Thyroid gland (tissue), 4 donors: ENCODE data around the gene SPAG5. TPM values are rescaled to one million over a fixed set of nuclear protein-coding genes. Genes with fewer than 3 reads are reported as not detected.

Experiments used
- DNase-seq, 2 donors: peaks; one replicate each; pipeline ENCODE4 v3.0.0-alpha.2; 2019
- H3K27ac ChIP-seq, 3 donors: fragments of 200-600 bp; sonication (generic); 1 replicate in 2 of 3; 2 replicates in 1 of 3; pipeline ENCODE4 v1.5.1; 2016 to 2019; ENCODE audit warnings: mild to moderate bottlenecking in 1 of 3, moderate library complexity in 1 of 3
- H3K27me3 ChIP-seq: fragments of 200-600 bp; sonication (generic); one replicate; pipeline ENCODE4 v1.5.1; 2019
- H3K36me3 ChIP-seq, 2 donors: fragments of 200-600 bp; sonication (generic); one replicate each; pipeline ENCODE4 v1.5.1; 2016 to 2019
- H3K4me1 ChIP-seq, 2 donors: fragments of 200-600 bp; sonication (generic); one replicate each; pipeline ENCODE4 v1.5.1; 2017 to 2019
- H3K4me3 ChIP-seq, 3 donors: fragments of 200-600 bp; sonication (generic); replicated peaks in 1 of 3; 1 replicate in 2 of 3; 2 replicates in 1 of 3; pipeline ENCODE4 v1.5.1; 2016; ENCODE audit warnings: mild to moderate bottlenecking in 1 of 3
- H3K9me3 ChIP-seq: fragments of 200-600 bp; sonication (generic); one replicate; pipeline ENCODE4 v1.5.1; 2017
- POLR2A ChIP-seq, 2 donors: fragments of 450-650 bp; IDR thresholded peaks; one replicate each; pipeline ENCODE4 v1.6.1; 2017; ENCODE audit warnings: antibody characterized with exemption in 2 of 2, mild to moderate bottlenecking in 2 of 2, moderate library complexity in 1 of 2
- WGBS, 2 donors: methylation state at CpG; one replicate each; pipeline ENCODE4 v1.1.5; 2017; 5-methylcytosine and 5-hydroxymethylcytosine counted together
- intact Hi-C: fragments of 100-400 bp; cut with DNase I; formaldehyde crosslinking; loops from one replicate; pipeline ENCODE4 v1.15.1; 2023
- total RNA-seq, 4 donors: library from RNA; depleted of rRNA; stranded (reverse); fragments of >200 nt; gene quantifications; one replicate each; pipeline ENCODE4 v1.2.3, GENCODE V29; 2016
- TF ChIP-seq, protein P1 (sequence below), 6 experiments: fragments of 200-600 bp in 3 of 6; fragments of 450-650 bp in 3 of 6; sonication (generic) in 3 of 6; IDR thresholded peaks; one replicate each; pipeline ENCODE4 v1.5.1; 2016 to 2019; ENCODE audit warnings: antibody characterized with exemption in 6 of 6, mild to moderate bottlenecking in 2 of 6, inconsistent platforms in 1 of 6, moderate library complexity in 1 of 6

SPAG5 gene
- total RNA-seq, 4 donors from 2014 or later = 4.4 to 27.0 (median 9.9) TPM

DNA sequence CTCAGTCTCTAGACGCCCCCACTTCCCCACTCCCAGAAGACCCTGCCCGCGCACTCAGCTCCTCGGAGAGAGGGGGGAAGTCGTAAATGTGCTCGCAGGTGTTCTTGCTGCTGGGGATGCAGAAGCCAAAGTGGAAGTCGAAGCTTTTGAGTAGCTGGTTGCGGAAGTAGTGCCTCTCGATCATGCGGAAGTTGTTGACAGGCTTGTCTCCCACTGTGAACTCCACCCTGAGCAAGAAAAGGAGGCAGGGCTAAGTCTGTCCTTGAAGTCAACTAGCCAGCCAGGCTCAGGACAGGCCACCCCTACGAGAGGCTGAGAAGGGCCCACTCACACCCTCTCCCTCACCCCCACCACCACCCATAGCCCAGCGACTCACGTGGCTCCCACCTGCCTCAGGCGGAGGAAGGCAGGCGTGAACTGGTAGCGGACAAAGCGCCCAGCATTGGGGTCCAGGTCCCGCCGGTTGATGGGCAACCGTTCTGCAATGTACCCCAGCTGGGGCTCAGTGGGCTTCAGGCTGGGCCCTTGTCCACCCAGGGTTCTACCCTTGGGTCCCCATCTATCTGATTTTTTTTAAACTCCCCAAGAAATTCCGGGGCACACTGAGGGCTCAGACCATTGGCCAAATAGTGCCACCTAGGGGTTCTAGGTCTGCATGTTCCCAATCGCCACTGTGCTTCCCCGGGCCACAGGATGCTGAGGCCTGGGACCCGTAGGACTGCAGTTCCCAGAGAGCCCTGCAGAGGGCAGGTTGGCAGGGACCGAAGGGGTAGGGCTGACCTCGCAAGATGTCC is 51.0 kb downstream of the SPAG5 start:
- Histone ChIP-seq H3K27ac (no peak overlapping the region), H3K9me3 (no peaks in the 10 kb centered on the region), H3K4me3 (no peak overlapping the region), H3K4me1 (peaks cover 10 to 17% of the 10 kb centered on the region in 2 donors), H3K36me3 (no peaks in the 10 kb centered on the region), H3K27me3 (no peaks in the 10 kb centered on the region)
- intact Hi-C loops = loop anchor here (2.0 kb wide), 1 partner anchor 65 kb away; no protein-coding TSS in a partner anchor
- TF ChIP-seq, protein P1, sequence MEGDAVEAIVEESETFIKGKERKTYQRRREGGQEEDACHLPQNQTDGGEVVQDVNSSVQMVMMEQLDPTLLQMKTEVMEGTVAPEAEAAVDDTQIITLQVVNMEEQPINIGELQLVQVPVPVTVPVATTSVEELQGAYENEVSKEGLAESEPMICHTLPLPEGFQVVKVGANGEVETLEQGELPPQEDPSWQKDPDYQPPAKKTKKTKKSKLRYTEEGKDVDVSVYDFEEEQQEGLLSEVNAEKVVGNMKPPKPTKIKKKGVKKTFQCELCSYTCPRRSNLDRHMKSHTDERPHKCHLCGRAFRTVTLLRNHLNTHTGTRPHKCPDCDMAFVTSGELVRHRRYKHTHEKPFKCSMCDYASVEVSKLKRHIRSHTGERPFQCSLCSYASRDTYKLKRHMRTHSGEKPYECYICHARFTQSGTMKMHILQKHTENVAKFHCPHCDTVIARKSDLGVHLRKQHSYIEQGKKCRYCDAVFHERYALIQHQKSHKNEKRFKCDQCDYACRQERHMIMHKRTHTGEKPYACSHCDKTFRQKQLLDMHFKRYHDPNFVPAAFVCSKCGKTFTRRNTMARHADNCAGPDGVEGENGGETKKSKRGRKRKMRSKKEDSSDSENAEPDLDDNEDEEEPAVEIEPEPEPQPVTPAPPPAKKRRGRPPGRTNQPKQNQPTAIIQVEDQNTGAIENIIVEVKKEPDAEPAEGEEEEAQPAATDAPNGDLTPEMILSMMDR (IDR thresholded peaks at IDR 0.05) = peak; percentile 82 to 94 (median 84)
- TF ChIP-seq POLR2A (IDR thresholded peaks at IDR 0.05) = no peak
- 73 to 81% methylated on average over 23 to 26 of the region's 26 CpGs for WGBS, 2 donors
- peak; percentile 75 to 78 for DNase-seq

DNA sequence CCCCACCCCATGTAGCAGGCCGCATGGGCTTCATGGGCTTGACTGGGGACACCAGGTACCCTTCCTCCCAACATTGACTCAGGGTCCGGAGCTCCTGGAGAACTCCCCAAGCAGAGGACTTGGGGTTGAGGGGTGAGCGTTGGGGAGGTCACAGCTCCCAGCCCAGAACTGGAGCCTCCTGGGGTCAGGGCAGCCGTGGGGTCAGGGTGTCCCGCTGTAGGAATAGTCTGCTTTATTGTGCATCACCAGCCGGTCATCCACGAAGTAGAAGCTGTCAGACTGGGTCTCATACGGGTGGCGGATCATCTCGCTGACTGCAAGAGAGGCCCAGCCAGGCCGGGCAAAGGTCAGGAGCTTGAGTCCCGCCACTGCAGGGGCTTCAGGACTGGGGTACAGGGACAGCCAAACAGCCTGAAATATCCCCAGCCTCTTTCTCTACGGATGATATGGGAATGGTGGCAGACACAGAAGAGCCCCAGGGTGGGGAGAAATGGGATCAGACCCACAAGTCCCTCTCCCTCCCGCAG is 51.7 kb downstream of the SPAG5 start:
- Histone ChIP-seq H3K9me3 (no peaks in the 10 kb centered on the region), H3K4me1 (peaks cover 7 to 15% of the 10 kb centered on the region in 2 donors), H3K4me3 (no peak overlapping the region), H3K27me3 (no peaks in the 10 kb centered on the region), H3K27ac (no peak overlapping the region), H3K36me3 (no peaks in the 10 kb centered on the region)
- 91% methylated on average over 14 of the region's 14 CpGs; no CpG with 5 or more reads in 1 of the 2 donors for WGBS, 2 donors
- intact Hi-C loops = loop anchor here (2.0 kb wide), 1 partner anchor 66 kb away; no protein-coding TSS in a partner anchor
- no peak for DNase-seq
- TF ChIP-seq, protein P1 (IDR thresholded peaks at IDR 0.05) = no peak
- no peak for TF ChIP-seq POLR2A (IDR thresholded peaks at IDR 0.05)

DNA sequence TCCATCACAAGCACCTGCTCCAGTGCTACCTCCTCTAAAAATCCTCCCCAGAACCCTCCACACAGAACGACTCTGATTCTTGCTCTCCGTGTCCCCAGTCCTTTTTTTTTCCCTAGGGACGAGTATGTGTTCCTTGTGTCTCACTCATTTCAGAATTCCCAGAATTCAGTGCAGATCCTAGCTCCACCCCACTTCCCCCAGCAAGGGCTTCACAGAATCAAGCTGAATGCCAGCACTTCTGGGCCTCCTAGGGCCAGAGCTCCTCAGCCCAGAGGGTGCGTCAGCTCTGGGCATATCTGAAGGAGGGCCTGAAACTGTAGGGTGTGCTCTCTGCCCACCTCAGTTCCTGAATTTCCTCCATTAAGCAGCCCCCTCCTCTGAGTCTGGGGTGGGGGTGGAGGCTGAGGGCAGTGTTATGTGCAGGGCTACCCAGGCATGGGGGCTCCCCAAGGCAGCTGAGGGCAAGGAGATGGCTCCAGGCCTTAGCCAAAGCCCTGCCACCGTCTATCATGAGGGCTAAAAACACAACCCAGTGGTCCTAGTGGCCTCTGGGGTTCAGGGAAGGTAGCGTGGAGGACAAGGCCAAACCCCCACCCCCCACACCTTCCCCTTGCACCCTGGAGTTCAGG is 52.9 kb downstream of the SPAG5 start:
- no peaks in the 10 kb centered on the region for H3K27me3 ChIP-seq
- WGBS, 2 donors = 66 to 68% methylated on average over 6 of the region's 6 CpGs
- no peaks in the 10 kb centered on the region for H3K36me3 ChIP-seq
- intact Hi-C loops = loop anchor here (2.0 kb wide), 1 partner anchor 67 kb away; no protein-coding TSS in a partner anchor
- H3K9me3 ChIP-seq = no peaks in the 10 kb centered on the region
- no peak overlapping the region for H3K27ac ChIP-seq
- H3K4me3 ChIP-seq = no peak overlapping the region
- no peak for DNase-seq
- peaks cover 0 to 5% of the 10 kb centered on the region in 2 donors for H3K4me1 ChIP-seq
- no peak for TF ChIP-seq POLR2A (IDR thresholded peaks at IDR 0.05)
- TF ChIP-seq, protein P1 (IDR thresholded peaks at IDR 0.05) = no peak

DNA sequence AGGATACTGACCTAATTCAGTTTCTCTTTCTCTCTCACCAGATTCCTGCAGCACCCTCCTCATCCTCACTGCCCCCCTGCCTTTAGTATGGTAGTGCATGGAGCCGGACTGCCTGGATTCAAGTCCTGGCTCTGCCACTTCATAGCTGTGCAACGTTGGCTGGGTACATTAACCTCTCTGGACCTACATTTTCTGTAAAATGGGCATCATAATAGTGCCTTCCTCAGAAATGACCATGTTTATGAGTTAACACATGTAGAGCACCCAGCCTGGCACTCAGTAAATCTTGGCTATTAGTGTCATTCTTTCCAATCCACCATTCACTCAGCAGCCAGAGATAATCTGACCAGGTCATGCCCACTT is 53.7 kb downstream of the SPAG5 start:
- DNase-seq = no peak
- TF ChIP-seq POLR2A (IDR thresholded peaks at IDR 0.05) = no peak
- TF ChIP-seq, protein P1 (IDR thresholded peaks at IDR 0.05) = no peak
- H3K9me3 ChIP-seq = no peaks in the 10 kb centered on the region
- no peaks in the 10 kb centered on the region for H3K36me3 ChIP-seq
- H3K27me3 ChIP-seq = no peaks in the 10 kb centered on the region
- H3K4me3 ChIP-seq = no peak overlapping the region
- WGBS, 2 donors = 84 to 93% methylated on average over 2 of the region's 2 CpGs
- H3K27ac ChIP-seq = no peak overlapping the region
- intact Hi-C loops = no loop called here
- H3K4me1 ChIP-seq = peaks cover 0 to 3% of the 10 kb centered on the region in 2 donors
